NCI-H69 (cell line): ENCODE results near the gene CTNNBL1.
"Not testable (repeated sequence)": the region's sequence is repeated elsewhere in the genome, so short reads cannot be mapped to it uniquely, and the experiment has no call there.

Source experiments
- DNase-seq: peaks from one replicate; lab custom pipeline; 2025; lab: John Stamatoyannopoulos, UW

CTNNBL1 gene

DNA sequence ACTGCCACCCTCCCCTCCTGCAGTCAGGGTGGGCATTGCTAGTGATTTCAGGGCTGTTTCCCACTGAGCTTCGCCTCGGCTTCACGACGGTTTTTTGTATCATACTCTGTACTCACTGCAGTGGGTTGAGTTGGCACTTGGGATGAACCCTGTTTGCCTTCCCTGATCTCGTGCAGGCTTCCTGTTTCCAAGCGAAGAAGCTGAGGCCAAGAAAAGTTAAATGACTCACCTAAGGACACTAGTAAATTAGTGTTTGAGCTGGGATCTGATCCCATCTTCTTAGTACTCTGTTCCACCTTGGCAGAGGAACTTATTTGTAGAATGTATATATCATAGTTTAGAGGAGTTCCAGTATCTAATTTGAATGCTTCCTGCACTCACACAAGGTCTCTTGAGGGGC, 158.8 kb downstream of the CTNNBL1 start:
- no peak for DNase-seq

GRCh38 chr20:37853823-37854375, 160.1 kb downstream of the CTNNBL1 start:
- DNase-seq: no peak

- not testable (repeated sequence) for DNase-seq
Observed at GRCh38 chr20:37856034-37856433, 162.2 kb downstream of the CTNNBL1 start.

GRCh38 chr20:37856932-37857660, 163.3 kb downstream of the CTNNBL1 start:
- DNase-seq: peak; percentile 21

DNA sequence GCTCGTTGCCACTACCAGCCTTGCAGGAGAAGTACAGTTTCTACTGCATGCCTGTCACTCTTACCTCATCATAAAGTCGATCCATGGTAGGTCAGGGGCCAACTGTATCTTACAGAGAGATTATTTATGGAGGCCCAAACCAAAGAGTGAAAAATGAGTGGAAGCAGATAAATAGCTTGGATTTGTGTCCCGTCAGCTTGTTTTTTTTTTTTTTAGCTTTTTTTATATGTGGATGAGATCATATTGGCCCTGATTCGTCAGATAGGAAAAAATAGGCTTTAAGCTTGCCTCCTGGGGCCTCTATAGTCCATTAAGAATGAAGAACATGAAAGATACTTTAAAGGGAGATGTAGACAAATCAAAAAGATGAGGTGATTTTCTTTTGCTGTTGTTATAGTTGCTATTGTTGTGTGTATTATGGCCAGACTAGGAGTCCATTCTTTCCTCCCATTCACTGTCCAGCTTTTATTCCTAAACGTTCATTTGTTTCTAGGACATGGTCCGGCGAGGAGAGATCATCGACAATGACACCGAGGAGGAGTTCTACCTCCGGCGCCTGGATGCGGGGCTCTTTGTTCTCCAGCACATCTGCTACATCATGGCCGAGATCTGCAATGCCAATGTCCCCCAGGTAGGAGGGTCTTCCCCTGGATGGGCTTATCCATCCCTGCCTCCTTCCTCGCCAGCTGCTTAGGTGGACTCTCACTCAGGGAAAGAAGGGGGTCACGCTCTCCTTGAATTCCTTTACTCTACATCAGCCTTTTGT, 165.8 kb downstream of the CTNNBL1 start:
- no peak for DNase-seq

DNA sequence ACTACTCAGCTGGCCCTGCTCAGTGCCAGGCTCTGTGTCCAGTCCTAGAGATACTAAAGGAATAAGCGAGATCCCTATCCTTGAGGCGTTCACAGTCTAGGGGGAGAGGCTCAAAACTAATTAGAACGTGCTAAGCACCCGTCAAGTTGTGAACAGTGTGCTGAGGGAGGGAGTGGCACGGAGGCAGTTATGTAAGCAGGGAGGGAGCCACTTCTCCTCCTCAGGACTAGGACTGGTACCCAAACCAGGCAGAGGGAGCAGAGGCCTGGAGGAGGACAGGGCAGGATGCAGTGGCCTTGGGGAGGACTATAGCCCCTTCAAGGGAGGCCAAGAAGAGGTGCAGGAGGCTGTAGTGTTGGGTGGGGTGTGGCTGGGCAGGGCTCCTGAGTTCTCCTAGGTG, 169.5 kb downstream of the CTNNBL1 start:
- no peak for DNase-seq

GRCh38 chr20:37864298-37864697, 170.5 kb downstream of the CTNNBL1 start:
- DNase-seq: no peak

- no peak for DNase-seq
Observed at GRCh38 chr20:37866051-37866450, 172.2 kb downstream of the CTNNBL1 start.

DNA sequence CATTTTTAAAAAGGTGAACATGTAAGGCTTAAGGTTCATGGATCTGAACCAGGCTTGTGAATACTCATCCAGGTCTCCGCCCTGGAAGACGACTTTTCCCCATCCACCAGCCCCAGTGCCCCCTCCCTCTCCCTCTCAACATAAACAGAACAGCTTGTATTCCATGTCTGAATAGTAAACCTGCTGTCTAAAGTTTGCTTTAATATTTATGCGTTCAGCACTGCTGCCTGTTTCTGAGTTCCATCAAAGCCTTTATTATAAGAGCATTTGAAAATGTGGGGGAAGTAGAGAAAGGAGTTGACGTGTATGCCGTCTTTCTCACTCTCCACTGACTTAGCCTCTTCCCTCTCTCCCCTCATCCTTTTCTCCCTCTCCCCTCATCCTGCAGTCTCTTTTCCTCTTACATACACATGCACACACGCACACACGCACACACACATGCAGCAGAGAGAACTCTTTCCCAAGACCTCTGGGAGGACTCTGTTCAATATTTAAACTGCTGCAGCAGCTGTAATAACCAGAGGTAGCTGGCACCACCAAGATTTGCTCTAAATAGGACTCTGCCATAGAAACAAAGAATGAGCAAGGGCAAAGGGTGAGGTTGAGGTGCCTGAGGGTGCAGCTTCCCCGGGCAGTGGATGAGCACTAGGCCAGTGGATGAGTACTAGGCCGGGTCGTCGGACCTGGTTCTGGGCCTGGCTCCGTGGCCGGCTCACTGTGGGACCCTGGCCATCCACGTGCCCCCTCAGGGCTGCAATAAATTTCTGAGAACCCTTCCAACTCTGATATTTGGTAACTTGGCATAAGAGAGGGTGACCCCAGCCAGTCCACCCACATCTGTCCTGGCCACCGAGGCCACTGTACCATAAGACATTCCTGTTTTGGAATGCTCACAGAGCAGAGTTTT, 173.7 kb downstream of the CTNNBL1 start:
- no peak for DNase-seq

DNA sequence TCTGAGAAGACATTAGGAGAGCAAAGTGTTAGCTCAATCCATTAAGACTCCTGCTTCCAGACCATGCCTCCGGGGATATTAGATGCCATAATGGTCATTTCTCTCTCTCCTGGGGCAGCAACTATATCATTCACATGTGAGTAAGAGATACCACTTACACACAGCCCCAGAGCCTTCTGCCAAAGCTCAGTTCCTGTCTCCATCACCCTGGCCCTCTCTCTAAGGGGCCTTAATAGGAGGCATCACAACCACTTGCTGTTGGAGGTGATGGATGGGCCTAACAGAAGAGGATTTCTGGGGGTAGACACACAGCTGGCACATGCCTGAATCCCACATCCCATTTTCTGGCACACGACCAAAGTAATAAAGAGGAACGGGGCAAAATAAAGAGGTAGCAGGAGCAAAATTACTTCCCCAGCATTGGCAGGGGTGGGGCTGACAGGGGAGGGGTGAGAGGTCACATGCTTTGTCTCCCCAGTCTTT, 175.1 kb downstream of the CTNNBL1 start:
- DNase-seq: peak; percentile 64

GRCh38 chr20:37869334-37869861, 175.6 kb downstream of the CTNNBL1 start:
- DNase-seq: no peak

DNA sequence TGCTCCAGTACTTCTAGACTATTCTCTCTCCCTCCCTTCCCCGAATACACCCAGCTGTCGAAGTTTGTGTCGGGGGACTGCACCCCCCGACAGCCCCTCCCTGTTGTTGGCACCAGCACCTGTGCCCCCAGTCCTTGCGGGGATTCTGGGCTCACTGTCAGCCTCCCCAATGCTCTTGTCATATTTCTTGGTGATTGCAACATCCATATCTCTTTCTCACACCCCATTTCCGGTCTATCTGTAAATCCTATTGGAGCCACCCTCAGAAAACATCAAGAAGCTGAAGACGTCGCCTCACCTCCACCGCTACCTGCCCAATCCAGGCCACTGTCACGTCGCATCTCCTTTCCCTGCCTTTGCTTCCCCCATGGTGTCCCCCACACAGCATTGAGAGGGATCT, 176.5 kb downstream of the CTNNBL1 start:
- DNase-seq: no peak

DNA sequence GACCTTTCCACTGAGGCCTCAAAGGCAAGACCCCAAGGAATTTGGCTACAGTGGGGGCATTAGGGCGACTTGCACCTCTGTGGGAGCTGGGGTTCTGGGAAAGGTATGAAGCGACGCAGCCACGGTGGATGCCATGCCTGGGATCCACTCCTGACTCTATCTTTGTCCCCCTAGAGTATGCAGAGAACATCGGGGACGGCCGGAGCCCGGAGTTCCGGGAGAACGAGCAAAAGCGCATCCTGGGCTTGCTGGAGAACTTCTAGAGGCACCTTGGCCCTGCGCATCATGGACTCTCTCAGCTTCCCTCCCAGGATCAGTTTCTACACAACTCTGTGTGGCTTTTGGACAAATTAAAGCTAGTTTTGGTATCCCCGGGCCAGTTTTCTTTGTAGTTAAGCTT, 177.9 kb downstream of the CTNNBL1 start:
- no peak for DNase-seq

DNA sequence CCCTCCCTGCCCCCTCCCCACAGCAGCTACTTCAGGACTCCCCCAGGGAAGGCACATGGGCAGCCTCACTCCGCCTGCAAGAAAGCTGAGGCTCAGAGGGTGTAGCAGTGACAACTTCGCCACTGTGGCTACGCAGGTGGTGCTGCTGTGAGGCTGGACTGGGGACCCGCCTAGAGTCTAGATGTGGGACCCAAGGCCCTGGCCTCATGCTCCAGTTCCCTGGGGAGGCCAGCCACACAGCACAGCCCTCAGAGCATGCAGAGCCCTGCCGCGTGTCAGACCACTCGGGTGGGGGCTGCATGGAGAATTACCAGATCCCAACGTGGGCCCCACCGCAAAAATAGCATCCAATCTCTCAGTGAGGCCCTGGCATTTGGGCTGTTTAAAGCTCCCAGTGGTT, 178.3 kb downstream of the CTNNBL1 start:
- DNase-seq: no peak

DNA sequence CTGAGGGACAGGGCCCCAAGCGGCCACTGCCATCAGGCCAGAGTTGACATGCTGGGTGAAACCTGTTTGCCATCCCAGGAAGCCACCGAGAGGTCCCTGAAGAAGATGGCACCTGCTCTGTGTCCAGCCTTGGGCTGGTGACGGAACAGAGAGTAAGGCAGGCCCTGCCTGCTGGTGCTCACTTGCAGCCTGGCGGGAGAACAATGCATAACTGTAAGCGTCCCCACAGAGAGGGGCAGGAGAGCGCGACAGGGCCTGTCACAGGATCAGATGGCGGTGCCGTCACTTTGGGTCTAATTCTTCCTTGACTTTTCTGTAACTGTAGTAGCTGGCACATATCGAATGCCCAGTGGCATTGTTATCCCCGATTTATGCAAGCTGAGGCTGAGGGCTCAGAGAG, 180.1 kb downstream of the CTNNBL1 start:
- DNase-seq: no peak

- DNase-seq: no peak
Observed at GRCh38 chr20:37875460-37876175, 181.8 kb downstream of the CTNNBL1 start.

- no peak for DNase-seq
Observed at GRCh38 chr20:37876863-37877262, 183.0 kb downstream of the CTNNBL1 start.

GRCh38 chr20:37877832-37878772, 184.3 kb downstream of the CTNNBL1 start:
- no peak for DNase-seq

- peak; percentile 36 for DNase-seq
Observed at GRCh38 chr20:37878835-37879599, 185.2 kb downstream of the CTNNBL1 start.
